ENCODE data around the gene CORT.
"Not testable (repeated sequence)": the region's sequence is repeated elsewhere in the genome, so short reads cannot be mapped to it uniquely, and the experiment has no call there.

The CORT gene

GRCh38 chr1:10449751-10450150, at the start of gene CORT:
Gene CORT, plus strand, starts transcription at chr1:10450031. Its CDS starts 193 bp downstream, at chr1:10450224.
- no peak for FAIRE-seq

- FAIRE-seq, result no peak
Measured at GRCh38 chr1:10401281-10401680, 48.5 kb upstream of the CORT start.

DNA sequence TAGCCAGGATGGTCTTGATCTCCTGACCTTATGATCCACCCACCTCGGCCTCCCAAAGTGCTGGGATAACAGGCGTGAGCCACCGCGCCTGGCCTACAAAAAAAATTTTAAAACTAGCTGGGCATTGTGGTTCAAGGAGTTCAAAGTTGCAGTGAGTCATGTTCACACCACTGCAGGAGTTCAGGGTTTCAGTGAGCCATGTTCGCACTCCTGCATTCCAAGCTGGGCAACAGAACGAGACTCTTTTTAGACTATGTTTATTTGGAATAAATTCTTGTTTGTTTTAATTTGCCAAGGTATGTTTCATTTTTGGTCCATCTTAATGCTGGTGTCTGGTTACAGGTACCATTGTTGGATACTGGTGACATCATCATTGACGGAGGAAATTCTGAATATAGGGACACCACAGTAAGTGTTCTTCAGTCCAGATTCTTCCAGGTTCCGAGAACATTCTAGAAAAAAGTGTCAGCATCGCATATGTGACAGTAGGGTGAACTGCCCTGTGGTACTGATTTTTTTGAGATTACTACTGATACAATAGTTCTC, 47.0 kb upstream of the CORT start:
- FAIRE-seq, result no peak

GRCh38 chr1:10407201-10407600, 42.6 kb upstream of the CORT start:
- no peak for FAIRE-seq

DNA sequence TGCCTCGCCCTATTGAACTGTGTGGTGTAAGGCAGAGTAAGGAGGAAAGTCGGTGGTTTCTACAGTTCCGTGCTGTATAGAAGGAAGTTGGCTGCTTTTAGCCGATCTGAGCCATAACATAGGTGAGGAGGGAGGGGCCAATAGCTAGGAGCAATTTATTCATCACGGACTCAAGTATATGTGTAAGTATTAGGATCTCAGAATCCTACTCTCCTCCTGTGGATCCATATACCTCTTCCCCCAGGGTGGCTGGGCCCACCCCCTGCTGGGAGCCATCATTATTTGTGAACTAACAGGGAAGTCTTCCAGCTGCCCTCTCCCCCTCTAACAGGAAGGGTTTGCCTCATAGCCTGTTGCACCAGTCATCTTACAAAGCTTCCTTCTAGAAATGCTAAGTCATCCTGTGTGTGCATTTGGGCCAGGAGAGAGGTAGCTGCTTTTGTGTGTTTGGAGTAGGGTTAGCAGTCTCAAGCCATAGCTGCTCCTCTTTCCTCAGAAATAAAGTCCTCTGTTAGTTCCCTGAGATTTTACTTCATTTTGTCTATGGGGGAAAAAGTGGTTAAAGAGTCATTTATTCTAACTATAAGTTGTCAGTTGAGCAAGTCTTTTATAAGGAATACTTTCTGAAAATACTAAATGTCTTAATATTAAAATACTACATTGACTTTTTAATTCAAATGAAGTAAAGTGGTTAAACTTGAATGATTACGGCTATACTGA, 34.5 kb upstream of the CORT start:
- peak; percentile 21 for FAIRE-seq

GRCh38 chr1:10415967-10416366, 33.9 kb upstream of the CORT start:
- not testable (repeated sequence) for FAIRE-seq

GRCh38 chr1:10418741-10419140, 31.1 kb upstream of the CORT start:
- not testable (repeated sequence) for FAIRE-seq

GRCh38 chr1:10419351-10419750, 30.5 kb upstream of the CORT start:
- no peak for FAIRE-seq

DNA sequence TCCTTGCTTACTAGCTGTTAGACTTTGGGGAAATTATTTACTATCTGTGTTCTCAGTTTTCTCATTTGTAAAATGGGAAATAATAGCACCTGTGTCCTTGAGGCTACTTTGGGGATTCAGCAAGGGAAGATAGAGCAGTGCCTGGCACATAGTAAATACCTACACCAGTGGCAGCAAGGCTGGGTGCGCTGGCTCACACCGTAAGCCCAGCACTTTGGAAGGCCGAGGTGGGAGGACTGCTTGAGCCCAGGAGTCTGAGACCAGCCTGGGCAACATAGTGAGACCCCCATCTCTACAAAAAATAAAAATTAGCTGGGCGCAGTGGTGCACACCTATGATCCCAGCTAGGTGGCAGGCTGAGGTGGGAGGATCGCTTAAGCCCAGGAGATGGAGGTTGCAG, 28.2 kb upstream of the CORT start:
- FAIRE-seq, result no peak

DNA sequence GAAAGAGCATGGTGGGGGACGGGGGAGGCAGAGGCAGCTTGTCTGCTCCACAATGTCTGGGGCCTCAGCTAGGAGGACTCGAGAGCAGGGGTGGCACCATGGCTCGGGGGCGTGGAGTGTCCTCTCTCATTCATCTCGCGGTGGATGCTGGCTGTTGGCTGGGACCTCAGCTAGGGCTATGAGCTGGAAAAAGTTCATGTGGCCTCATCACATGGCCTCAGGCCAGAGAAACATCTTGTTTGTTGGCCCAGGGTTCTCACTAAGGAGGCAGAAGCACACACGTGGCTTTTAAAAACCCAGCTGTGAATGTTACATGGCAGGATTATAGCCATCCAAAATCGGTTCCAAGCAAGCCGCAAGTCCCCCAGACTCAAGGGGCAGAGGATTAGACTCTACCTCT, 25.8 kb upstream of the CORT start:
- FAIRE-seq, result no peak

DNA sequence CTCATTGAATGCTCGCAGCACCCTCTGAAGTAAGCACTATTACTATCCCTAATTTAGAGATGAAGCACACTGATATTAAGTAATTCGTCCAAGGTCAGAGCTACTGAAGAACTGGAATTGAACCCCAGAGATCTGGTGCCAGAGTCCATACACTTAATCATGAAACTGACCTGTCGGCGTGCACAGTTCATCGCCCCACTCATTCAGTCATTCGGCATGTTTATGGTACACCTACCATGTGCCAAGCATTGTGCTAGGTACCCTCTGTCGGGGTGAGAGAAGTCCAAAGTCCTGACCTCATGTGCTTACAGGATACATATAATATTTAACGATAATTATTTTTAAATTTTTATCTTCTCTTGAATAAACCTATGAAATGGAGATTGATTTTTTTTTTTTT, 25.2 kb upstream of the CORT start:
- no peak for FAIRE-seq

DNA sequence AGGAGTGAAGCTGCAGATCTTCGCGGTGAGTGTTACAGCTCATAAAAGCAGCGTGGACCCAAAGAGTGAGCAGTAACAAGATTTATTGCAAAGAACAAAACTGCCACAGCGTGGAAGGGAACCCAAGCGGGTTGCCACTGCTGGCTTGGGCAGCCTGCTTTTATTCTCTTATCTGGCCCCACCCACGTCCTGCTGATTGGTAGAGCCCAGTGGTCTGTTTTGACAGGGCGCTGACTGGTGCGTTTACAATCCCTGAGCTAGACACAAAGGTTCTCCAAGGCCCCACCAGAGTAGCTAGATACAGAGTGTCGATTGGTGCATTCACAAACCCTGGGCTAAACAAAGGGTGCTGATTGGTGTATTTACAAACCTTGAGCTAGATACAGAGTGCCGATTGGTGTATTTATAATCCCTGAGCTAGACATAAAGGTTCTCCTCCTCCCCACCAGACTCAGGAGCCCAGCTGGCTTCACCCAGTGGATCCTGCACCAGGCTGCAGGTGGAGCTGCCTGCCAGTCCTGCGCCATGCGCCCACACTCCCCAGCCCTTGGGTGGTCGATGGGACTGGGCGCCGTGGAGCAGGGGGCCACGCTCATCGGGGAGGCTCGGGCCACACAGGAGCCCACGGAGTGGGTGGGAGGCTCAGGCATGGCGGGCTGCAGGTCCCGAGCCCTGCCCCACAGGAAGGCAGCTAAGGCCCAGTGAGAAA, 23.9 kb upstream of the CORT start:
- not testable (repeated sequence) for FAIRE-seq

GRCh38 chr1:10426535-10426848, 23.3 kb upstream of the CORT start:
- FAIRE-seq, result not testable (repeated sequence)

- no peak for FAIRE-seq
Measured at GRCh38 chr1:10428984-10429383, 20.8 kb upstream of the CORT start.

GRCh38 chr1:10429868-10430215, 20.0 kb upstream of the CORT start:
- FAIRE-seq, result no peak

DNA sequence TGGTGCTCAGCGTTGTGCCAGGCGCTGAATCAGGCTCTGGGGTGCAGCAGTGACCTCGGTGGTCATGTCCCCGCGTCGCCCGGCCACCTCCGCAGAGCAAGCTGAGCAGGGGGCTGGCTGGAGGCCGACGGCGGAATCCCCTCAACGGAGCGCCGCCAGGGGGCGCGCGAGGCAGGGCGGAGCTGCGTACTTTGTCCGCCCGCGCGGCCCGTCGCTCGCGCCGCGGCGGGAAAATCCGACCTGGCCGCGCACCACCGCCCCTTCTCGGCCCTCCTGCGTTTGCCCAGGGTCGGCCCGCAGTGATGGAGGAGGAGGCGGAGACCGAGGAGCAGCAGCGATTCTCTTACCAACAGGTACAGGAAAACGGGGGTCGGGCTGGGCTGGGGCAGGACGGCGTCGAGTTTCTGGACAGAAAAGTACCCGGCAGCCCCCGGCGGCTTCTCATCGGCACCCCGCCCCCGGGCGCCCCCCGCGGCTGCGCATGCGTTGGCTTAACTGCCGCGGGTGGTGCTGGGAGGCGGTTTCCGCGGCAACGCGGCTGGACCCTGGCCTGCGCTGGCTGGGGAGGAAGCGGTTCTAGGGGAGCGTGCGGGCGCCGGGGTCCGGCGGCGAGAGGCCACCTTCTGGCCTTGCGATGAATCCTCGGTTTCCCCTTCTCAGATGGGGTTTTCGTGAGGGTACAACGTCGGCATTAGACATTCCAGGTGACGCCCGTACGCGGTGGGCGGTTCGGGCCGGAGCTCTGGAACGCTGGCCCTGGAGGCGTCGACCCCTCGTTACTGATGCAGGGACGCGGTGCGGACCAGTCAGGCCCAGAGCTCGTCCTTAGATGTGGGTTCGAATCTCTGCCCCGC, 19.4 kb upstream of the CORT start, which contains the start of gene CENPS:
TSS of gene CENPS (plus strand) at position 218 of the 854 bp plus-strand sequence. CDS start at position 303, 85 bp downstream.
- no peak for FAIRE-seq

- FAIRE-seq, result no peak
Measured at GRCh38 chr1:10431070-10431730, 18.6 kb upstream of the CORT start.

DNA sequence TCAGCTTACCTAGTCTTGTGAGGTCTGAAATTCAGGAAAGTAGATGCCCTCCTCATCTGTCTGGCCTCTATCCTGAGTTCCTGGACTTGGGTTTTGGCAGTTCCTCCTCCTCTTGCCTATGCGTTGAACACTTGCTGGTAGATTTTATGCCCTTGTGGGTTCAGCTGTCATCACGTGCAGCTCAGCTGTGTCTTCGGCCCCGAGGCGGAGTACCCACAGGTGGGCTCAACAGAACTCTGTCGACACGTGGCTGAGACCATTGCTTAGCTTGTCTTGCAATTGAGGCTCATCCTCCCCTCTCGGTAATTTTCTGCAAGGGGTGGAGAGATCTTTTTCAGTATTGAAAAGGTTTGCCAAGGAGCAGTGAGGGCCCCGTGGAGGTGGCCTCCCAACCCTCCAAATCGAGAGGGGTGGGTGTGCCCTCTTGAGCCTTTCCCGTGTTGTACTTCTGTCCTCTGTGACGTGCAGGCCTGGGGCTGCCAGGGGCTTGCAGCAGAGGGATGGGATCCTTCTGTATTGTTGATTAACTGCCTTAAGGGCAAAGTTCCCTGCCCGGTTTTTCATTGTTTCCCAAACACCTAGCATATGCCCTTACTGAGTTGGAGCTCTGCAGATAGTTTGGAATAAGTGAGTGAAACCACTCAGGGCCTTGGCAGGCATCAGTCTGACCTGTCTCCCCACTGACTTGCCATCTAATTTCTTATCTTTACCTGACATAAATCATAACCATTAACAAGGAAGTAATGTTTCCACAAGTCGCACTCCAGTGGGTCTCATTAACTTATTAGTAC, 16.7 kb upstream of the CORT start:
- no peak for FAIRE-seq

DNA sequence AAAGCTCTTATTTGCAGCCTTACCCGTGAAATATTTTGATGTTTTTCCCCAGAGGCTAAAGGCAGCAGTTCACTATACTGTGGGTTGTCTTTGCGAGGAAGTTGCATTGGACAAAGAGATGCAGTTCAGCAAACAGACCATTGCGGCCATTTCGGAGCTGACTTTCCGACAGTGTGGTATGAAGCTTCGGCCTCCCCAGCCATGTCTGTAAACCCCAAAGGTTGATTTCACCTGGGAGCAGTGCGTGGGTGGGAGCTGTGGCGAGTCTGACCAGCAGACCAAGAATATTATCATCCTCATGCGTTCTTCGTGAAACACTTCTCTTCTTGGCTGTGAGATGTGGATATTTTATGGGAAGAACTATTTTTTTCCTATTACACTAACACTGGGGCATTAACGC, 16.0 kb upstream of the CORT start:
- FAIRE-seq, result no peak

DNA sequence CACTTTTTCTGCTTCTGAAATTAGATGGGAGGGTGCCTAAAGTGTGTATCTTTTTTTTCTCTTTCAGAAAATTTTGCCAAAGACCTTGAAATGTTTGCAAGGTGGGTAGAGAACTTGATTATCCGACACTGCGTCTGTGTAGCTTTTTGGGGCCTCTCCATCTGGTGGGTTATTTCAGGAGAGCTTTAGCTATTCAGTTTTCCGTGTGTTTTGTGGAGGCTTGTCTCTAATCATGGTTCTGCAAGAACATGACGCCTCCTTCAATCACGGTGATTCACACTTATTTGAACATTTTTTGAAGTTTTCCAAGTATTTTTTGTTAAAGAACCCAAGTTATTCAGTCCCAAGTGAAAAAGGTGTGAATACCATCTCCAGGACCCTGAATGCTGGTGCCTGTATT, 15.2 kb upstream of the CORT start:
- FAIRE-seq, result no peak

DNA sequence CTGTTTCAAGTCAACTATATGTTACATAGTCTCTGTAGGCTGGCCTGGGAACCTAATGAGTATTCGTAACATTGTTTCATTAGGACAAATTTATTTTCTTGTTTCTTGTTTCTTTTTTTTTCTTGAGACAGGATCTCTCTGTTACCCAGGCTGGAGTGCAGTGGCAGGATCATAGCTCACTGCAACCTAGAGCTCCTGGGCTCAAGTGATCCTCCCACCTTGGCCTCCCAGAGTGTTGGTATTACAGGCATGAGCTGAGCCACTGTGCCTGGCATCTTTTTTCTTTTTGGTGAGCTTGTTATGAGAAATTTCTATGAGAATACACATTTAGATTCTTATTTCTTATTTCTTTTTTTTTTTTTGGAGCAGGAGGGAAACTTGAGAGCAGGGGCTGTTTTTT, 12.8 kb upstream of the CORT start:
- no peak for FAIRE-seq

DNA sequence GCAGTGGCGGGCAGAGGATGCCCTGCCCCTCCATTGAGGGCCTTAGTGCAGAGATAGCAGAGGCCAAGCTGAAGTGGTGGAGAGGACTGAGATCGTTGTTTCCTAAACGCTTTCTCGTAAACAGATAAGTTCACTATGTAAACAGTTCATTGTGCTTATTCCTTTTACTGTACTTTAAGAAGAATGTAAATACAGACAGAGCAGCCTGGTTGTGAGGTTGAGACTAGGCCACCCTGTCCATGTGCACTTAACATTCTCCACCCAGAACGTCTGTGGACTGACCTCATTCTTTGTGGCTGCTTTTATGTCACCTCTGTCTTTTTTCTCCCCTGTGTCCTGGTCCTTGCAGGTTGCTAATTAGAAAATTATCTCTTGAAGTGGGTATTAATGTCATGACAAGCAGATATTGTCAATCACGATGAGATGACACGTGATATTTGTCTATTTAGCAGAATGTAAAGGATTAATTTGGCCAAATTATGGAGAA, 11.1 kb upstream of the CORT start:
- FAIRE-seq, result no peak
